ENCODE measurements around the gene ANKRD55. TPM values are rescaled to one million over a fixed set of nuclear protein-coding genes. Genes with fewer than 3 reads are reported as not detected.
"Not testable (repeated sequence)": the region's sequence is repeated elsewhere in the genome, so short reads cannot be mapped to it uniquely, and the experiment has no call there.

The ANKRD55 gene
- total and polyA plus RNA-seq, 12 donors: 0.01 to 0.72 TPM; not detected in 10

DNA sequence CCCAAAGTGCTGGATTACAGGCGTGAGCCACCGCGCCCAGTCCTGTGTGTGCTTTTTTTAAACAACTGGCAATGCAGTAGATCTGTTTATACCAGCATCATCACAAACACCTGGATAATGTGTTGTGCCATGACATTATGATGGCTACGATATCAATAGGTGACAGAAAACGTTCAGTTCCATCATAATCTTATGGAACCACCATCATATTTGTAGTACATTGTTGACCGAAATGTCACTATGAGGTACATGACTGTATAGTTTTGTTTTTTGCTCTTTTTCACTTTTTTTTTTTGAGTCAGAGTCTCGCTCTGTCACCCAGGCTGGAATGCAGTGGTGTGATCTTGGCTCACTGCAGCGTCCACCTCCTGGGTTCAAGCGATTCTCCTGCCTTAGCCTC, 24.4 kb downstream of the ANKRD55 start:
- Histone ChIP-seq H3K4me1 (peaks cover 0 to 5% (median 0%) of the 10 kb centered on the region in 9 donors), H3K4me3 (no peak overlapping the region), H3K27ac (no peak overlapping the region), H3K36me3 (no peaks in the 10 kb centered on the region), H3K27me3 (no peaks in the 10 kb centered on the region), H3K9me3 (no peaks in the 10 kb centered on the region)
- no peak for DNase-seq
- intact Hi-C loops (cut with DNase I): loop anchor here in 5 of 10 donors (10.0 kb wide), 3 partner anchors 234 to 494 kb away; partner anchors contain the start of gene SLC38A9 (in 3 of the 5)
- TF ChIP-seq, protein P1, sequence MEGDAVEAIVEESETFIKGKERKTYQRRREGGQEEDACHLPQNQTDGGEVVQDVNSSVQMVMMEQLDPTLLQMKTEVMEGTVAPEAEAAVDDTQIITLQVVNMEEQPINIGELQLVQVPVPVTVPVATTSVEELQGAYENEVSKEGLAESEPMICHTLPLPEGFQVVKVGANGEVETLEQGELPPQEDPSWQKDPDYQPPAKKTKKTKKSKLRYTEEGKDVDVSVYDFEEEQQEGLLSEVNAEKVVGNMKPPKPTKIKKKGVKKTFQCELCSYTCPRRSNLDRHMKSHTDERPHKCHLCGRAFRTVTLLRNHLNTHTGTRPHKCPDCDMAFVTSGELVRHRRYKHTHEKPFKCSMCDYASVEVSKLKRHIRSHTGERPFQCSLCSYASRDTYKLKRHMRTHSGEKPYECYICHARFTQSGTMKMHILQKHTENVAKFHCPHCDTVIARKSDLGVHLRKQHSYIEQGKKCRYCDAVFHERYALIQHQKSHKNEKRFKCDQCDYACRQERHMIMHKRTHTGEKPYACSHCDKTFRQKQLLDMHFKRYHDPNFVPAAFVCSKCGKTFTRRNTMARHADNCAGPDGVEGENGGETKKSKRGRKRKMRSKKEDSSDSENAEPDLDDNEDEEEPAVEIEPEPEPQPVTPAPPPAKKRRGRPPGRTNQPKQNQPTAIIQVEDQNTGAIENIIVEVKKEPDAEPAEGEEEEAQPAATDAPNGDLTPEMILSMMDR (IDR thresholded peaks at IDR 0.05): no peak
- ATAC-seq: no peak
- 94% methylated on average over 9 of the region's 9 CpGs for WGBS, 2 donors

DNA sequence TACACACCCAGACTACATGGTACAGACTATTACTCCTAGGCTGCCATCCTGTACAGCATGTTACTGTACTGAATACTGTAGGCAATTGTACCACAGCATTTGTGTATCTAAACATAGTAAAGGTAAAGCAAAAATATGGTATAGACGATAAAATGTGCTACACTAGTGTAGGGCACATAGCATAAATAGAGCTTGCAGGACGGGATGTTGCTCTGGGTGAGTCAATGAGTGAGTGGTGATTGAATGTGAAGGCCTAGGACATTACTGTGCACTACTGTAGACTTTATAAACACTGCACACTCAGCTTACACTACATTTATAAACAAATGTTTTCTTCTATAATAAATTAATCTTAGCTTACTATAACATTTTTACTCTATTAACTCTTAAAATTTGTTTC, 25.6 kb downstream of the ANKRD55 start:
- Histone ChIP-seq H3K27ac (no peak overlapping the region), H3K36me3 (no peaks in the 10 kb centered on the region), H3K4me3 (no peak overlapping the region), H3K4me1 (peaks cover 0 to 5% (median 0%) of the 10 kb centered on the region in 9 donors), H3K9me3 (no peaks in the 10 kb centered on the region), H3K27me3 (no peaks in the 10 kb centered on the region)
- ATAC-seq (no peak), DNase-seq (no peak)
- 81 to 90% methylated on average over 2 of the region's 2 CpGs for WGBS, 2 donors
- intact Hi-C loops (cut with DNase I): loop anchor here in 5 of 10 donors (10.0 kb wide), 3 partner anchors 233 to 493 kb away; partner anchors contain the start of gene SLC38A9 (in 3 of the 5)
- TF ChIP-seq, protein P1 (IDR thresholded peaks at IDR 0.05): no peak

DNA sequence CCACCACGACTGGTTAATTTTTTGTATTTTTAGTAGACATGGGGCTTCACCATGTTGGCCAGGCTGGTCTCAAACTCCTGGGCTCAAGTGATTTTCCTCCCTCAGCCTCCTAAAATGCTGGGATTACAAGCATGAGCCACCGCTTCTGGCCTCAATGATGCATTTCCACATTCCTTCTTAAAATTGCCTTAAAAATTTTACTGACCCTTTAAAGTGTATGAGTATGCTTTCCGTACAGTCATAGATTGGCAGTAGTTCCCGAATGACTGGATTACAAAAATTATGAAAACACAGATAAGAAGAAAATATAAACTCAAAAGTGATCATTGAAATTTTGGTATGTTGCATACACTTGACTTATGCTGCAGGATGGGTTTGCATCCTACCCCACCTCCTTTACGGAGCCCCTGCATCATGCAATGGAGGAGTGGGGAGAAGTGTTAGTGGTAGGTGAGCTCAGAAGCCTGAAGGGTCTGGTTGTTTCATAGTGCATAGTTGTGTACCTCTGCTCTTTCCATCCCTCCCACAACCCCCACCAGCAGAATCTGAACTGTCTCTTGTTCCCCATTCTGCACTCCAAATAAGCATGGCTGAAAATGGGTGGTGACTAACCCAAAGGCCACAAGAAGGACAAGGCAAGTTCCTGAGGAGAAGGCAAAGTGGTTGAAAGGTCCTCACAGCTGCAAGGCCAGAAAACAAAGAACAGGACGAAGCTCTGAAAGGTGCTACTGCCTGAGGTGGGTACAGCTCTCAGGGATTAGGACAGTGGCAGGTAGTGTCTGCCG, 26.8 kb downstream of the ANKRD55 start:
- intact Hi-C loops (cut with DNase I): loop anchor here in 5 of 10 donors (10.0 kb wide), 3 partner anchors 232 to 492 kb away; partner anchors contain the start of gene SLC38A9 (in 3 of the 5)
- no peak for DNase-seq
- TF ChIP-seq, protein P1 (IDR thresholded peaks at IDR 0.05): no peak
- H3K36me3 ChIP-seq: no peaks in the 10 kb centered on the region
- no peak for ATAC-seq
- WGBS, 2 donors: 87 to 91% methylated on average over 7 of the region's 7 CpGs
- H3K4me3 ChIP-seq: no peak overlapping the region
- no peaks in the 10 kb centered on the region for H3K9me3 ChIP-seq
- H3K27me3 ChIP-seq: no peaks in the 10 kb centered on the region
- no peak overlapping the region for H3K27ac ChIP-seq
- peaks cover 0 to 2% (median 0%) of the 10 kb centered on the region in 9 donors for H3K4me1 ChIP-seq

DNA sequence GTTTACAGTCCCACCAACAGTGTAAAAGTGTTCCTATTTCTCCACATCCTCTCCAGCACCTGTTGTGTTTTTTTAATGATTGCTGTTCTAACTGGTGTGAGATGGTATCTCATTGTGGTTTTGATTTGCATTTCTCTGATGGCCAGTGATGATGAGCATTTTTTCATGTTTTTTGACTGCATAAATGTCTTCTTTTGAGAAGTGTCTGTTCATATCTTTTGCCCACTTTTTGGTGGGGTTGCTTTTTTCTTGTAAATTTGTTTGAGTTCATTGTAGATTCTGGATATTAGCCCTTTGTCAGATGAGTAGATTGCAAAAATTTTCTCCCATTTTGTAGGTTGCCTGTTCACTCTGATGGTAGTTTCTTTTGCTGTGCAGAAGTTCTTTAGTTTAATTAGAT, 29.2 kb downstream of the ANKRD55 start:
- intact Hi-C loops (cut with DNase I): loop anchor here in 9 of 10 donors (2.0 to 10.0 kb wide), 8 partner anchors 222 to 492 kb away; partner anchors contain the start of gene SLC38A9 (in 4 of the 9)
- not testable (repeated sequence) for H3K27me3 ChIP-seq, H3K9me3 ChIP-seq, DNase-seq, H3K27ac ChIP-seq, H3K36me3 ChIP-seq, ATAC-seq, H3K4me3 ChIP-seq
- peaks cover 0 to 12% (median 6%) of the 10 kb centered on the region in 9 donors for H3K4me1 ChIP-seq
